Measurements from ENCODE around the gene CPEB3.

CPEB3 gene

GRCh38 chr10:92177546-92177945, 113.3 kb downstream of the CPEB3 start:
- Histone ChIP-seq H3K27me3 (ENCODE audit: control insufficient read depth, insufficient read depth, low read length) (no peaks in the 10 kb centered on the region), H3K4me1 (ENCODE audit: control insufficient read depth, insufficient read depth, low read length) (no peaks in the 10 kb centered on the region), H3K36me3 (ENCODE audit: control insufficient read depth, insufficient read depth, low read length) (no peaks in the 10 kb centered on the region), H3K9ac (ENCODE audit: low read length) (no peak overlapping the region), H3K4me3 (ENCODE audit: low read depth, low read length) (no peak overlapping the region), H3K27ac (ENCODE audit: low read depth, low read length) (no peak overlapping the region), H3K9me3 (ENCODE audit: control insufficient read depth, insufficient read depth, low read depth, low read length) (no peaks in the 10 kb centered on the region)

GRCh38 chr10:92175164-92175563, 115.7 kb downstream of the CPEB3 start:
- no peak overlapping the region for H3K27ac ChIP-seq (ENCODE audit: low read depth, low read length)
- no peak overlapping the region for H3K9ac ChIP-seq (ENCODE audit: low read length)
- no peaks in the 10 kb centered on the region for H3K9me3 ChIP-seq (ENCODE audit: control insufficient read depth, insufficient read depth, low read depth, low read length)
- H3K36me3 ChIP-seq (ENCODE audit: control insufficient read depth, insufficient read depth, low read length): no peaks in the 10 kb centered on the region
- no peak overlapping the region for H3K4me3 ChIP-seq (ENCODE audit: low read depth, low read length)
- H3K27me3 ChIP-seq (ENCODE audit: control insufficient read depth, insufficient read depth, low read length): no peaks in the 10 kb centered on the region
- H3K4me1 ChIP-seq (ENCODE audit: control insufficient read depth, insufficient read depth, low read length): no peaks in the 10 kb centered on the region

GRCh38 chr10:92173996-92174395, 116.9 kb downstream of the CPEB3 start:
- Histone ChIP-seq H3K27ac (ENCODE audit: low read depth, low read length) (no peak overlapping the region), H3K27me3 (ENCODE audit: control insufficient read depth, insufficient read depth, low read length) (no peaks in the 10 kb centered on the region), H3K4me1 (ENCODE audit: control insufficient read depth, insufficient read depth, low read length) (no peaks in the 10 kb centered on the region), H3K9ac (ENCODE audit: low read length) (no peak overlapping the region), H3K4me3 (ENCODE audit: low read depth, low read length) (no peak overlapping the region), H3K9me3 (ENCODE audit: control insufficient read depth, insufficient read depth, low read depth, low read length) (no peaks in the 10 kb centered on the region), H3K36me3 (ENCODE audit: control insufficient read depth, insufficient read depth, low read length) (no peaks in the 10 kb centered on the region)

DNA sequence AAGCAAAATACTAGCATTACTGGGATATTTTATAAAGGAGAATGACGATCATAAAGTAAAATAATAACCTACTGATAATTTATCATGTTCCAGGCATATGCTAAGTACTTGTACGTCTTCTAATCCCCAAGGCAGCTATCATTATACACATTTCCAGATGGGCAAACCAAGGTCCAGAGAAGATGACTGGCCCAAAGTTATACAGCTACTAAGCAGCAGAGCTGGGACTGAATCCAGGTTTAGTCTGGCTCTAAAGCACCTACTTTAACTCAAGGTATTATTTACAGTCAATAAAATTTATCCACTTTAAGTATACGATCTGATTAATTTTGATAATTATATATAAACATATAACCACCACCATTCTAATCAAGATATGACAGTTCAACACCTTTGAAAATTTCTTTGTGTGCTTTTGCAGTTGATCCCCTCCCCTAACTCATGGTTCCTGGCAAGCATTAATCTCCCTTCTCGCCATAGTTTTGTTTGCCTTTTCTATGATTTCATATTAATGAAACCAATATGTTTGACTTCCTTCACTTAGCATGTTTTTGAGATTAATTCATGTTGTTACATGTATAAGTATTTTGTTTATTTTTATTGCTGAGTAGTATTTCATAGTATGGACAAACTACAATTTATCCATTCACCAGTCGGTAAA, 126.7 kb downstream of the CPEB3 start:
- Histone ChIP-seq H3K27me3 (ENCODE audit: control insufficient read depth, insufficient read depth, low read length) (no peaks in the 10 kb centered on the region), H3K9me3 (ENCODE audit: control insufficient read depth, insufficient read depth, low read depth, low read length) (peaks cover 14% of the 10 kb centered on the region; the same call in 1 of the 2 replicates), H3K27ac (ENCODE audit: low read depth, low read length) (no peak overlapping the region), H3K4me1 (ENCODE audit: control insufficient read depth, insufficient read depth, low read length) (no peaks in the 10 kb centered on the region), H3K9ac (ENCODE audit: low read length) (no peak overlapping the region), H3K36me3 (ENCODE audit: control insufficient read depth, insufficient read depth, low read length) (no peaks in the 10 kb centered on the region), H3K4me3 (ENCODE audit: low read depth, low read length) (no peak overlapping the region)

GRCh38 chr10:92162541-92162940, 128.3 kb downstream of the CPEB3 start:
- Histone ChIP-seq H3K36me3 (ENCODE audit: control insufficient read depth, insufficient read depth, low read length) (no peaks in the 10 kb centered on the region), H3K9me3 (ENCODE audit: control insufficient read depth, insufficient read depth, low read depth, low read length) (peaks cover 14% of the 10 kb centered on the region; the same call in 1 of the 2 replicates), H3K4me1 (ENCODE audit: control insufficient read depth, insufficient read depth, low read length) (no peaks in the 10 kb centered on the region), H3K9ac (ENCODE audit: low read length) (no peak overlapping the region), H3K27me3 (ENCODE audit: control insufficient read depth, insufficient read depth, low read length) (no peaks in the 10 kb centered on the region), H3K4me3 (ENCODE audit: low read depth, low read length) (no peak overlapping the region), H3K27ac (ENCODE audit: low read depth, low read length) (no peak overlapping the region)

DNA sequence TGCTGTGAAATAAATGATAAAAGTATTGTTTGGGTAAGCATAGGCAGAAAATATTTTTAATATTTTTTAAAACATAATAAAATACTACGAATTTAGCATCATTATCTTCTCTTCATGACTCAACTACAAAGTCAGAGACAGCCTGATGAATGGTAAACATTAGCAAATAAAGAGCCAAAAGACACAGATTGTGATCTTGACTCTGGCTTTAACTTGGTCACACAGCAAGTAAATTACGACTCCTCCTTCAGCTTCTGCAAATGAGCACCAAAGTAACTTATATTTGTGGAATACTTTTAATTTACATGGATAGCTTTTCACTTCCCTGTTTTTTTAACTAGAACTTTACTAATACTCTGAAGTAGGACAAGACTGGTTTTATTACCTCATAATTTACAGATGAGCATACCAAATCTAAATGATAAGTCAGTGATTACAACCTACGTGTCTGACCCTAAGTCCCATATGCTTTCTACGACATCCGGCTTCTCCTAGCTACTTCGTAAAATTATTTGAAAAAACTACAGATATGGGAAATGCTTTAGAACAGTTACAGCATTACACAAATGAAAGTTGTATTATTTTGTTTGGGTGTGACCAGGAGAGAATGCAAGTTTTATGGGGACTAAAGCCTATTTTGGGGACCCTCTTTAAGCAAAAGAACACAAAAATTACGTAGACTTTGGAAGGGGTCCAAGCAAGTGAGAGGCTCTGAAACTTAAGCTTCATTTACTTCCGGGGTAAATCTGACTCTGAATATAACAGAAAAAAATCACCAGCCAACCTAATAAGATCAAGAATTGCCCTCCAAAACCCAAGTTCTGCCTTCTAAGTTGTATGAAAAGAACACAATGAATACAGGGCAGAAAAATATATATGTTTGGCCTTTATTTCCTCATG, 133.8 kb downstream of the CPEB3 start:
- Histone ChIP-seq H3K9ac (ENCODE audit: low read length) (no peak overlapping the region), H3K4me1 (ENCODE audit: control insufficient read depth, insufficient read depth, low read length) (no peaks in the 10 kb centered on the region), H3K4me3 (ENCODE audit: low read depth, low read length) (no peak overlapping the region), H3K27ac (ENCODE audit: low read depth, low read length) (no peak overlapping the region), H3K27me3 (ENCODE audit: control insufficient read depth, insufficient read depth, low read length) (no peaks in the 10 kb centered on the region), H3K36me3 (ENCODE audit: control insufficient read depth, insufficient read depth, low read length) (no peaks in the 10 kb centered on the region), H3K9me3 (ENCODE audit: control insufficient read depth, insufficient read depth, low read depth, low read length) (no peaks in the 10 kb centered on the region)

- no peaks in the 10 kb centered on the region for H3K36me3 ChIP-seq (ENCODE audit: control insufficient read depth, insufficient read depth, low read length)
- H3K4me3 ChIP-seq (ENCODE audit: low read depth, low read length): no peak overlapping the region
- no peaks in the 10 kb centered on the region for H3K9me3 ChIP-seq (ENCODE audit: control insufficient read depth, insufficient read depth, low read depth, low read length)
- H3K27me3 ChIP-seq (ENCODE audit: control insufficient read depth, insufficient read depth, low read length): no peaks in the 10 kb centered on the region
- no peak overlapping the region for H3K27ac ChIP-seq (ENCODE audit: low read depth, low read length)
- no peak overlapping the region for H3K9ac ChIP-seq (ENCODE audit: low read length)
- H3K4me1 ChIP-seq (ENCODE audit: control insufficient read depth, insufficient read depth, low read length): no peaks in the 10 kb centered on the region
Observed at GRCh38 chr10:92150823-92151222, 140.1 kb downstream of the CPEB3 start.

GRCh38 chr10:92149261-92149660, 141.6 kb downstream of the CPEB3 start:
- Histone ChIP-seq H3K9ac (ENCODE audit: low read length) (no peak overlapping the region), H3K9me3 (ENCODE audit: control insufficient read depth, insufficient read depth, low read depth, low read length) (no peaks in the 10 kb centered on the region), H3K27ac (ENCODE audit: low read depth, low read length) (no peak overlapping the region), H3K4me3 (ENCODE audit: low read depth, low read length) (no peak overlapping the region), H3K4me1 (ENCODE audit: control insufficient read depth, insufficient read depth, low read length) (no peaks in the 10 kb centered on the region), H3K27me3 (ENCODE audit: control insufficient read depth, insufficient read depth, low read length) (no peaks in the 10 kb centered on the region), H3K36me3 (ENCODE audit: control insufficient read depth, insufficient read depth, low read length) (no peaks in the 10 kb centered on the region)

DNA sequence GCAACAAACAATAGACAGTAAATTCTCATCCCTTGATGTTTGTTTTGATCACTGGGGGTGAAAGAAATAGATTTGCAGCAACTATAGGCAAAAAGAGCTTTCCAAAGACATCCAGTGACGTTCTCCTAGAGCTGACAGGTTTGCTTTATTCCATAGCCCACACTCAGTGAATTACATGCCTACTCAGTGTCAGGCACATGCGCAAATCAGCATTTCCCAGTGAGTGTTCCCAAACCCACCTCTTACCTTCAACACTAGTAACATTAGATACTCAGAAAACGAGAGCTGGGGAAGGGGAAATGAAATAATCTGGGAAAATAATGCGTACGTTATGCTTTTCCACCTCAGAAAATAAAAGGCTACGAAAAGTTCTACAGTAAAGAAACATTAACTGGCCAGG, 144.1 kb downstream of the CPEB3 start:
- no peak overlapping the region for H3K27ac ChIP-seq (ENCODE audit: low read depth, low read length)
- no peaks in the 10 kb centered on the region for H3K27me3 ChIP-seq (ENCODE audit: control insufficient read depth, insufficient read depth, low read length)
- no peaks in the 10 kb centered on the region for H3K4me1 ChIP-seq (ENCODE audit: control insufficient read depth, insufficient read depth, low read length)
- no peaks in the 10 kb centered on the region for H3K9me3 ChIP-seq (ENCODE audit: control insufficient read depth, insufficient read depth, low read depth, low read length)
- no peaks in the 10 kb centered on the region for H3K36me3 ChIP-seq (ENCODE audit: control insufficient read depth, insufficient read depth, low read length)
- no peak overlapping the region for H3K9ac ChIP-seq (ENCODE audit: low read length)
- no peak overlapping the region for H3K4me3 ChIP-seq (ENCODE audit: low read depth, low read length)

DNA sequence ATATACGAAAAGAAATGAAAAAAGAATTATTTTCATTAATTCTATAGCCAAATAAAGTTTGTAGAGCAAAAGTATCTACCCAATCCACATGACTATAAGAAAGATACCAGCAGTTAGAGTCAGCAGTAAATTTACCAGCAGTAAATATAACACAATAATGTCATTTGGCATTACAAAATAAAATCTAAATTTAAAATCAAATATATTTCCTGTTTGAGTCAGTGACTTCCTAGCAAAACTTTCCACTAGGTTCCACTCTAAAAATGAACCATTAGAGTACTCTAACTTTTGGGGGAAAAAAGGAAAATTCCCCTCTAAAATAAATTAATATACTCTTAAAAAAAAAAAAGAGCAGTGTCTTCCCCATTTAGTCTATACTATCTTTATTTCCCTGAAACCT, 144.8 kb downstream of the CPEB3 start:
- H3K36me3 ChIP-seq (ENCODE audit: control insufficient read depth, insufficient read depth, low read length): no peaks in the 10 kb centered on the region

GRCh38 chr10:92142949-92143348, 147.9 kb downstream of the CPEB3 start:
- H3K36me3 ChIP-seq (ENCODE audit: control insufficient read depth, insufficient read depth, low read length): no peaks in the 10 kb centered on the region
- no peak overlapping the region for H3K4me3 ChIP-seq (ENCODE audit: low read depth, low read length)
- no peak overlapping the region for H3K27ac ChIP-seq (ENCODE audit: low read depth, low read length)
- no peaks in the 10 kb centered on the region for H3K9me3 ChIP-seq (ENCODE audit: control insufficient read depth, insufficient read depth, low read depth, low read length)
- no peaks in the 10 kb centered on the region for H3K27me3 ChIP-seq (ENCODE audit: control insufficient read depth, insufficient read depth, low read length)
- H3K9ac ChIP-seq (ENCODE audit: low read length): no peak overlapping the region
- H3K4me1 ChIP-seq (ENCODE audit: control insufficient read depth, insufficient read depth, low read length): no peaks in the 10 kb centered on the region

More for the DNA sequence above, 144.8 kb downstream of the CPEB3 start:
- H3K4me1 ChIP-seq (ENCODE audit: control insufficient read depth, insufficient read depth, low read length): no peaks in the 10 kb centered on the region
- no peak overlapping the region for H3K27ac ChIP-seq (ENCODE audit: low read depth, low read length)
- H3K27me3 ChIP-seq (ENCODE audit: control insufficient read depth, insufficient read depth, low read length): no peaks in the 10 kb centered on the region
- H3K9ac ChIP-seq (ENCODE audit: low read length): no peak overlapping the region
- no peak overlapping the region for H3K4me3 ChIP-seq (ENCODE audit: low read depth, low read length)
- no peaks in the 10 kb centered on the region for H3K9me3 ChIP-seq (ENCODE audit: control insufficient read depth, insufficient read depth, low read depth, low read length)

Measured in HUES6 (cell line).